Stimulated activated CD4-positive, alpha-beta T cell treated with anti-CD3 and anti-CD28 coated beads, Interleukin-15, amount 100 ng/mL, for 1 hour (primary cell): Measurements from ENCODE around the gene RNF225.
"Not testable (repeated sequence)": the region's sequence is repeated elsewhere in the genome, so short reads cannot be mapped to it uniquely, and the experiment has no call there.

Experiments used
- DNase-seq, 2 donors: peaks; one replicate each; pipeline ENCODE4 v3.0.0-alpha.2; 2020; ENCODE audit warnings: low read depth in 1 of 2, low spot score in 1 of 2

The RNF225 gene

DNA sequence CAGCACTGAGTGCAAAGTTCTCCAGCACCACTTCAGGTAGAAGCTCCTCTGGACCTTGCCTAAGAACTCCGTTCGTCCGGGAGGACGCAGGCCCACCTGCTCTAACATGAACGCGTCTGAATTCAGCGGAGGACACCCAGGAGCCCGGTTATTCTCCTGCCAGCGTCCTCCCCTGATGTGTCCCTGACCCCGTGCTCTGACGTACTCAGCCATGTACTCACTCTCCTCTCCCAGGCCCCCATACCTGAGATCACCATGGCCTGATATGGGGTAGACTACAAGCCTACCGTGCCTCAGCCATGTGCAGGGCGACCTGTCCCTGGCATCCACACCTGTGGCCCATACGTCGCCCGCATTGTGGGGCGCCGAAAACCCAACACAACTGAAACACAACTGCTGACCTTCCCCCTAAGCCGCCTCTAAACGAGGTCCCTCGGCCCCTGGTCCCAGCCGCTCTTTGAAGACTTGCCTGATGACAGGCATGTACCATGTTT, 12.2 kb downstream of the RNF225 start:
- no peak for DNase-seq

GRCh38 chr19:58408152-58409009, 12.9 kb downstream of the RNF225 start, which contains the start of gene ZNF584:
Gene ZNF584, plus strand, starts transcription at chr19:58408649. Its CDS starts 499 bp downstream, at chr19:58409148.
- DNase-seq: peak; percentile 86 to 91

GRCh38 chr19:58409010-58409790, 13.7 kb downstream of the RNF225 start:
- no peak for DNase-seq

- no peak for DNase-seq
These were observed 21.1 kb downstream of the RNF225 start for GRCh38 chr19:58416604-58417003.

DNA sequence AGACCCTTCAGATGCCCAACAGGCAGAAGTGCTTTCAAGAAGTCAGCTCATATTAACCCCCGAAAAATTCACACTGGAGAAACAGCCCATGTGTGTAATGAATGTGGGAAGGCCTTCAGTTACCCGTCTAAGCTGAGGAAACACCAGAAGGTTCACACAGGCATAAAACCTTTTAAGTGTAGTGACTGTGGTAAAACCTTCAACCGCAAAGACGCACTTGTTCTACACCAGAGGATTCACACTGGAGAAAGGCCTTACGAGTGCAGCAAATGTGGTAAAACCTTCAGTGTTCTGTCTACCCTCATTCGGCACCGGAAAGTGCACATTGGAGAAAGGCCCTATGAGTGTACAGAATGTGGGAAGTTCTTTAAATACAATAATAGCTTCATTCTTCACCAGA, 21.6 kb downstream of the RNF225 start:
- no peak for DNase-seq

DNA sequence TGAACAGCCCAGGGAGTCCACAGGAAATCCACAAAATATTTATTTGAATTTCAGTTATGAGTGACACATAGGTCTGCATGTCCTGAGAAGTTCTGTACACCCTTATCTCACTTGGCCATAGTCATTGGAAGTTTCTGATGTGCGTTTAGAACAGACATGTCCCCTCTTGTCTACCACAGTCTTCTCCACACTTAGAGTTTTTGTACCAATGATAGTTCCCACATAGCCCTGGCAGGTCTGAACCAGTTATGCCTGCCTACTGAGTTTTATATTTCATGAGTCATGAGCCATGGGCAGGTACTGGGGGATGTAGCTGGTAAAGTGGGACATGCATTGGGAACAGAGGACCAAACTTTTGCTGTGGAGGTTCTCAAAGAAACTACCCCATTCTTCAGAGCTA, 33.2 kb downstream of the RNF225 start:
- DNase-seq: no peak

DNA sequence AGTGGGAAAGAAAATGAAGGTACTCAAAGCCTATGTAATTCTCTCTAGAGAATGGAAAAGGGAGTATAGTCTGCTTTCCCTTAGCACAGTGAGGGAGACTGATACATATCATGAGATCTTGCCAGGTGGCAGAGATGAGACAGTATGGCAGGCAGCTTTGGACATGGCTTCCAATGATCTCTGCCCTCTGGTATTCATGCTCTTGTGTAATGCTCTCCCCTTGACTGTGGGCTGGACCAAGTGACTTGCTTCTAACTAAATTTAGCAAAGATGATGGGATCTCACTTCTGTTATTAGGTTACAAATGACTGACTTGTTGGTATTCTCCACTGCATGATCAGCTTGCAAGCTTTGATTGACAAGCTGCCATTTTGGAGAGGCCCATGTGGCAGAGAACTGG, 34.3 kb downstream of the RNF225 start:
- DNase-seq: no peak

DNA sequence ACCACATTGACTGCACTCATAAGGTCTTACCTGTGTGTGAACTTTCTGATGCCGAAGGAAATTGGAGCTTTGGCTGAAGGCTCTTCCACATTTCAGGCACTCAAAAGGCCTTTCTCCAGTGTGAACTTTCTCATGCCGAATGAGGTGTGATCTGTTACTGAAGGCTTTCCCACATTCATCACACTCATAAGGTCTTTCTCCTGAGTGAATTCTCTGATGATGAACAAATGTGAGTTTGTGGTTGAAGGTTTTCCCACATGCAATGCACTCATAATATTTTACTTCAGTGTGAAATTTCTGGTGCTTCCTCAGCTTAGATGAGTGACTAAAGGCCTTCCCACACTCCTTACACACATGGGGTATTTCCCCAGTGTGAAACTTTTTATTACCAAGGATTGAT, 38.8 kb downstream of the RNF225 start:
- DNase-seq: no peak

GRCh38 chr19:58439576-58440554, 44.4 kb downstream of the RNF225 start, which contains the start of gene ZNF132:
Gene ZNF132, minus strand, starts transcription at chr19:58440153. Its CDS starts 332 bp downstream, at chr19:58439821.
- DNase-seq: peak; percentile 77 to 86

DNA sequence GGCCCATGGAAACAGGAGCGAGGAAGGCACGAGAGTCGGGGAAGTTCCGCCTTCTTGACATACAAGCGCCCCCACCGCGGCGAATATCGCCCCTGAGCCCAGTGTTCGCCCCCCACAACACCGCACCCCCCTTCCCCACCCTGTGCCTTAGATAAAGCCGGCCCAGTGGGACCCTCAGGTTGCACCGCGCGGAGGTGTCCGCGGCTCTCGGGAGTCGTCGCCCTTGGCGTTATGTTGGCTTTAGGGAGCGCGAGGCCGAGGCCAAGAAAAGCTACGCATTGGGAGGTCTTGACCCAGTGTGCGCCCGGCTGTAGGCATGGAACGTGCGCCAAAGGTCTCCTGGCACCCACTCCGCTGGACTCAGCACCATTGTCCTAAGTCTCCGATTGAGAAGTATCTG, 45.1 kb downstream of the RNF225 start:
- no peak for DNase-seq

DNA sequence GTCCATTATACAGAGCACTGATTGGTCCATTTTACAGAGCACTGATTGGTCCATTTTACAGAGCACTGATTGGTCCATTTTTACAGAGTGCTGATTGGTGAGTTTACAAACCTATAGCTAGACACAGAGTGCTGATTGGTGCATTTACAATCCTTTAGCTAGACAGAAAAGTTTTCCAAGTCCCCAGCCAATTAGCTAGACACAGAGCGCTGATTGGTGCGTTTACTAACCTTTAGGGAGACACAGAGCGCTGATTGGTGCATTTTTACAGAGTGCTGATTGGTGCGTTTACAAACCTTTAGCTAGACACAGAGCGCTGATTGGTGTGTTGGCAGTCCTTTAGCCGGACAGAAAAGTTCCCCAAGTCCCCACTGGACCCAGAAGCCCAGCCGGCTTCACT, 47.5 kb downstream of the RNF225 start:
- DNase-seq: not testable (repeated sequence)
